Tibial nerve (tissue), 4 donors: Measurements from ENCODE around the gene GPHN. TPM values are rescaled to one million over a fixed set of nuclear protein-coding genes. Genes with fewer than 3 reads are reported as not detected.

Source experiments
- DNase-seq, 2 donors: peaks; one replicate each; pipeline ENCODE4 v3.0.0-alpha.2; 2019; ENCODE audit warnings: low spot score in 2 of 2
- H3K27ac ChIP-seq, 4 donors: fragments of 200-600 bp; sonication (generic) in 3 of 4; one replicate each; pipeline ENCODE4 v1.5.1; 2017 to 2019; ENCODE audit warnings: mild to moderate bottlenecking in 1 of 4
- H3K27me3 ChIP-seq, 2 donors: fragments of 200-600 bp; sonication (generic) in 1 of 2; one replicate each; pipeline versions ENCODE4 v1.5.1 to v1.6.0; 2017 to 2019
- H3K36me3 ChIP-seq, 3 donors: fragments of 200-600 bp; sonication (generic); one replicate each; pipeline ENCODE4 v1.5.1; 2018 to 2019
- H3K4me1 ChIP-seq, 4 donors: fragments of 200-600 bp; sonication (generic) in 3 of 4; one replicate each; pipeline ENCODE4 v1.5.1; 2017 to 2019
- H3K4me3 ChIP-seq, 4 donors: fragments of 200-600 bp; sonication (generic) in 3 of 4; one replicate each; pipeline ENCODE4 v1.5.1; 2017 to 2019; ENCODE audit warnings: mild to moderate bottlenecking in 1 of 4, moderate library complexity in 1 of 4
- H3K9me3 ChIP-seq, 4 donors: fragments of 200-600 bp; sonication (generic) in 3 of 4; one replicate each; pipeline ENCODE4 v1.5.1; 2017 to 2019
- CTCF ChIP-seq, 5 experiments: fragments of 200-600 bp in 3 of 5; fragments of 450-650 bp in 2 of 5; sonication (generic) in 3 of 5; IDR thresholded peaks; one replicate each; pipeline ENCODE4 v1.5.1; 2016 to 2019; ENCODE audit warnings: antibody characterized with exemption in 5 of 5, mild to moderate bottlenecking in 3 of 5, moderate library complexity in 2 of 5
- EP300 ChIP-seq, 2 donors: sonication (generic); formaldehyde crosslinking; IDR thresholded peaks; one replicate each; pipeline ENCODE4 v1.6.1; 2017; ENCODE audit warnings: antibody characterized with exemption in 2 of 2, mild to moderate bottlenecking in 1 of 2
- POLR2A ChIP-seq, 2 donors: fragments of 450-650 bp; IDR thresholded peaks; one replicate each; pipeline ENCODE4 v1.6.1; 2017; ENCODE audit warnings: antibody characterized with exemption in 2 of 2, mild to moderate bottlenecking in 2 of 2, moderate library complexity in 2 of 2
- WGBS, 2 donors: methylation state at CpG; one replicate each; pipeline ENCODE4 v1.1.5; 2018; 5-methylcytosine and 5-hydroxymethylcytosine counted together
- total RNA-seq, 4 donors: library from RNA; depleted of rRNA; stranded (reverse); fragments of >200 nt; gene quantifications; one replicate each; pipeline ENCODE4 v1.1.0, GENCODE V29; 2016

GPHN gene
- total RNA-seq, 4 donors from 2014 or later, result 16.3 to 73.0 (median 36.8) TPM

- no peak for DNase-seq
- no peaks in the 10 kb centered on the region for H3K27me3 ChIP-seq
- H3K36me3 ChIP-seq, result no peaks in the 10 kb centered on the region
- H3K27ac ChIP-seq, result no peak overlapping the region
- no peak overlapping the region for H3K4me3 ChIP-seq
- no peaks in the 10 kb centered on the region for H3K4me1 ChIP-seq
- no peak for TF ChIP-seq POLR2A (IDR thresholded peaks at IDR 0.05)
- no peak for TF ChIP-seq EP300 (IDR thresholded peaks at IDR 0.05)
- TF ChIP-seq CTCF (IDR thresholded peaks at IDR 0.05), result no peak
- H3K9me3 ChIP-seq, result no peaks in the 10 kb centered on the region
Observed at GRCh38 chr14:67018720-67019119, 510.8 kb downstream of the GPHN start.

GRCh38 chr14:67019796-67020195 lies 511.8 kb downstream of the GPHN start:
- Histone ChIP-seq H3K4me1 (no peaks in the 10 kb centered on the region), H3K4me3 (no peak overlapping the region), H3K9me3 (no peaks in the 10 kb centered on the region), H3K36me3 (peaks cover 0 to 7% (median 0%) of the 10 kb centered on the region in 3 donors), H3K27me3 (no peaks in the 10 kb centered on the region), H3K27ac (no peak overlapping the region)
- TF ChIP-seq EP300 (IDR thresholded peaks at IDR 0.05) (no peak), POLR2A (IDR thresholded peaks at IDR 0.05) (no peak), CTCF (IDR thresholded peaks at IDR 0.05) (no peak)
- WGBS, 2 donors, result 82 to 86% methylated on average over 3 of the region's 3 CpGs
- no peak for DNase-seq

GRCh38 chr14:67031920-67032774 lies 524.2 kb downstream of the GPHN start:
- H3K27me3 ChIP-seq, result no peaks in the 10 kb centered on the region

GRCh38 chr14:67045440-67045839 lies 537.5 kb downstream of the GPHN start:
- no peak for TF ChIP-seq POLR2A (IDR thresholded peaks at IDR 0.05)
- TF ChIP-seq CTCF (IDR thresholded peaks at IDR 0.05), result no peak
- no peak for TF ChIP-seq EP300 (IDR thresholded peaks at IDR 0.05)
- H3K4me1 ChIP-seq, result no peaks in the 10 kb centered on the region
- no peak for DNase-seq
- peaks cover 0 to 14% (median 0%) of the 10 kb centered on the region in 4 donors for H3K9me3 ChIP-seq
- peaks cover 0 to 21% (median 0%) of the 10 kb centered on the region in 3 donors for H3K36me3 ChIP-seq
- no peak overlapping the region for H3K4me3 ChIP-seq
- H3K27me3 ChIP-seq, result no peaks in the 10 kb centered on the region
- H3K27ac ChIP-seq, result no peak overlapping the region

More at GRCh38 chr14:67031920-67032774, 524.2 kb downstream of the GPHN start:
- no peak for TF ChIP-seq CTCF (IDR thresholded peaks at IDR 0.05)
- no peak for TF ChIP-seq EP300 (IDR thresholded peaks at IDR 0.05)
- TF ChIP-seq POLR2A (IDR thresholded peaks at IDR 0.05), result no peak
- H3K4me3 ChIP-seq, result no peak overlapping the region
- H3K27ac ChIP-seq, result no peak overlapping the region
- peaks cover 0 to 17% (median 0%) of the 10 kb centered on the region in 3 donors for H3K36me3 ChIP-seq
- 98 to 100% methylated on average over 3 of the region's 3 CpGs for WGBS, 2 donors
- no peaks in the 10 kb centered on the region for H3K9me3 ChIP-seq
- no peak for DNase-seq
- H3K4me1 ChIP-seq, result no peaks in the 10 kb centered on the region

GRCh38 chr14:67050896-67051295 lies 542.9 kb downstream of the GPHN start:
- Histone ChIP-seq H3K4me1 (no peaks in the 10 kb centered on the region), H3K27me3 (no peaks in the 10 kb centered on the region), H3K27ac (no peak overlapping the region), H3K4me3 (no peak overlapping the region), H3K36me3 (peaks cover 0 to 18% (median 0%) of the 10 kb centered on the region in 3 donors), H3K9me3 (peaks cover 0 to 18% (median 3%) of the 10 kb centered on the region in 4 donors)
- TF ChIP-seq CTCF (IDR thresholded peaks at IDR 0.05), result no peak
- TF ChIP-seq EP300 (IDR thresholded peaks at IDR 0.05), result no peak
- TF ChIP-seq POLR2A (IDR thresholded peaks at IDR 0.05), result no peak
- 92 to 93% methylated on average over 5 of the region's 5 CpGs for WGBS, 2 donors
- no peak for DNase-seq
